ENCODE measurements around the gene RBFOX1.

GRCh38 chr16:7439518-7439917 is 106.9 kb downstream of the RBFOX1 start:
- TF ChIP-seq CTCF (IDR thresholded peaks at IDR 0.05; ENCODE audit: low read length) (no peak), EZH2 (IDR thresholded peaks at IDR 0.05; ENCODE audit: borderline replicate concordance, low read length) (no peak)

All from OCI-LY1 (cell line).